HepG2 (cell line): ENCODE results near the gene MACROD2. TPM values are rescaled to one million over a fixed set of nuclear protein-coding genes. Genes with fewer than 3 reads are reported as not detected.

Source experiments
- ATAC-seq: fragments of 200-7000 bp; cut with Tn5 transposase; 3 replicates; pipeline ENCODE4 v1.9.1; 2020; ENCODE audit warnings: mild to moderate bottlenecking, moderate library complexity
- BruUV-seq: library from RNA; stranded (reverse); fragments of 400-500 nt; replicated peaks from 2 replicates; lab custom pipeline; 2021; lab: Mats Ljungman, UMichigan
- CTCF ChIA-PET: fragments of 300-600 bp; formaldehyde crosslinking; extraction: SDS; loops from one replicate; lab custom pipeline; 2021; ENCODE audit warnings: low total read pairs, inconsistent platforms, low intra/inter-chr PET ratio; lab: Yijun Ruan, JAX
- POLR2A ChIA-PET: fragments of 350-600 bp; sonication (Branson Sonifier 250); formaldehyde crosslinking; loops from one replicate; lab custom pipeline; 2020; ENCODE audit warnings: antibody characterized with exemption, inconsistent platforms; lab: Yijun Ruan, JAX
- DNase-seq: peaks from one replicate; pipeline ENCODE4 v3.0.0-alpha.2; 2015; ENCODE audit warnings: low spot score
- FAIRE-seq: peaks from 3 replicates; lab custom pipeline; 2011; peaks lifted over from hg19 to GRCh38; lab: Jason Lieb, UNC
- H2AFZ ChIP-seq: one replicate; pipeline ENCODE4 v1.6.1; 2011; ENCODE audit warnings: low read length, inconsistent platforms
- H3K27ac ChIP-seq: fragments of 300-600 bp; 3 replicates; pipeline ENCODE4 v1.8.0; 2011; ENCODE audit warnings: mixed run types, mild to moderate bottlenecking, mixed read lengths, low read length, inconsistent platforms; ENCODE audit not compliant: insufficient read depth; ENCODE audit errors: extremely low read length
- H3K27me3 ChIP-seq, 2 experiments: fragments of 200-600 bp in 1 of 2; 2 replicates in 1 of 2; 3 replicates in 1 of 2; pipeline versions ENCODE4 v1.6.0 to v1.8.0; 2011; ENCODE audit warnings: low read length in 2 of 2, mild to moderate bottlenecking in 2 of 2, moderate library complexity in 2 of 2, inconsistent platforms in 1 of 2; ENCODE audit not compliant: insufficient read depth in 2 of 2, control insufficient read depth in 1 of 2
- H3K36me3 ChIP-seq, 2 experiments: fragments of 200-600 bp in 1 of 2; replicated peaks in 1 of 2; 2 replicates in 1 of 2; 3 replicates in 1 of 2; pipeline versions ENCODE4 v1.5.1 to v1.8.0; 2011; ENCODE audit warnings: low read length in 2 of 2, inconsistent platforms in 1 of 2; ENCODE audit not compliant: insufficient read depth in 2 of 2, control insufficient read depth in 1 of 2
- H3K4me1 ChIP-seq: 2 replicates; pipeline ENCODE4 v1.5.1; 2012; ENCODE audit warnings: low read length, inconsistent platforms; ENCODE audit not compliant: insufficient read depth
- H3K4me2 ChIP-seq: 2 replicates; pipeline ENCODE4 v1.6.0; 2011; ENCODE audit warnings: low read depth, low read length, inconsistent platforms
- H3K4me3 ChIP-seq, 3 experiments: fragments of 200-600 bp in 1 of 3; sonication (generic), shearing (Covaris generic) in 1 of 3; replicated peaks in 1 of 3; 2 replicates each; pipeline ENCODE4 v1.5.1; 2011 to 2016; ENCODE audit warnings: low read length in 3 of 3, inconsistent platforms in 2 of 3, low read depth in 2 of 3, mild to moderate bottlenecking in 2 of 3, control low read depth in 1 of 3, mixed read lengths in 1 of 3; ENCODE audit not compliant: insufficient read depth in 1 of 3
- H3K79me2 ChIP-seq: one replicate; pipeline ENCODE4 v1.6.1; 2011; ENCODE audit warnings: low read length, inconsistent platforms; ENCODE audit not compliant: insufficient read depth
- H3K9ac ChIP-seq: 2 replicates; pipeline ENCODE4 v1.6.0; 2011; ENCODE audit warnings: mild to moderate bottlenecking, low read depth, low read length, inconsistent platforms; ENCODE audit not compliant: insufficient read depth
- H3K9me3 ChIP-seq: 2 replicates; pipeline ENCODE4 v1.5.1; 2012; ENCODE audit warnings: mild to moderate bottlenecking, low read length
- H4K20me1 ChIP-seq: 2 replicates; pipeline ENCODE4 v1.6.0; 2011; ENCODE audit warnings: inconsistent platforms, mild to moderate bottlenecking, low read length, moderate library complexity; ENCODE audit not compliant: insufficient read depth
- ATF7-NPFF ChIP-seq: sonication (generic); formaldehyde crosslinking; IDR thresholded peaks from 2 replicates; pipeline ENCODE4 v1.8.1; 2023; ENCODE audit warnings: mild to moderate bottlenecking, low read depth, missing genetic modification reagents, moderate library complexity
- CEBPB ChIP-seq: IDR thresholded peaks from 2 replicates; pipeline ENCODE4 v1.6.1; 2011; ENCODE audit warnings: low read depth, low read length, improper control_type of control experiment, borderline replicate concordance
- ERF ChIP-seq: IDR thresholded peaks from 2 replicates; pipeline ENCODE4 v1.6.1; 2018; ENCODE audit warnings: missing biosample characterization, missing genetic modification reagents
- IRX3 ChIP-seq: sonication (generic); formaldehyde crosslinking; IDR thresholded peaks from 2 replicates; pipeline ENCODE4 v1.8.1; 2023; ENCODE audit warnings: mild to moderate bottlenecking, low read depth, missing genetic modification reagents, borderline replicate concordance
- JUN ChIP-seq: sonication (generic); formaldehyde crosslinking; IDR thresholded peaks from 2 replicates; pipeline ENCODE4 v1.4.0; 2020; ENCODE audit warnings: mild to moderate bottlenecking, missing genetic modification reagents
- MEIS2 ChIP-seq: sonication (generic); formaldehyde crosslinking; IDR thresholded peaks from 2 replicates; pipeline ENCODE4 v1.9.0; 2021; ENCODE audit warnings: mild to moderate bottlenecking, missing genetic modification reagents
- RORA ChIP-seq: sonication (generic); formaldehyde crosslinking; IDR thresholded peaks from 2 replicates; pipeline ENCODE4 v1.5.0; 2020; ENCODE audit warnings: mild to moderate bottlenecking, missing genetic modification reagents, moderate library complexity
- TARDBP ChIP-seq: sonication (generic); formaldehyde crosslinking; IDR thresholded peaks from 2 replicates; pipeline ENCODE4 v1.8.0; 2022; ENCODE audit warnings: mild to moderate bottlenecking, missing genetic modification reagents
- TBL1XR1 ChIP-seq: fragments of 150-350 bp; IDR thresholded peaks from 2 replicates; pipeline ENCODE4 v1.6.1; 2014; ENCODE audit warnings: borderline replicate concordance, low read length; ENCODE audit not compliant: partially characterized antibody
- USF2 ChIP-seq, 2 experiments: sonication (generic) in 1 of 2; formaldehyde crosslinking in 1 of 2; IDR thresholded peaks; 2 replicates each; pipeline versions ENCODE4 v1.5.1 to v1.6.1; 2011 to 2020; ENCODE audit warnings: borderline replicate concordance in 1 of 2, low read depth in 1 of 2, low read length in 1 of 2, mild to moderate bottlenecking in 1 of 2, missing genetic modification reagents in 1 of 2, moderate library complexity in 1 of 2
- ZFX ChIP-seq: sonication (generic); formaldehyde crosslinking; IDR thresholded peaks from 2 replicates; pipeline ENCODE4 v1.4.0; 2020; ENCODE audit warnings: mild to moderate bottlenecking, low read depth, missing genetic modification reagents, moderate library complexity
- ZNF101 ChIP-seq: sonication (generic); formaldehyde crosslinking; IDR thresholded peaks from 2 replicates; pipeline ENCODE4 v1.4.0; 2020; ENCODE audit warnings: mild to moderate bottlenecking, low read depth, missing genetic modification reagents, borderline replicate concordance
- ZNF232 ChIP-seq: sonication (generic); formaldehyde crosslinking; IDR thresholded peaks from 2 replicates; pipeline ENCODE4 v1.4.0; 2020; ENCODE audit warnings: missing genetic modification reagents, borderline replicate concordance
- ZNF280D ChIP-seq: sonication (generic); formaldehyde crosslinking; IDR thresholded peaks from 2 replicates; pipeline ENCODE4 v1.5.1; 2020; ENCODE audit warnings: mild to moderate bottlenecking, missing genetic modification reagents
- ZNF577 ChIP-seq: sonication (generic); formaldehyde crosslinking; IDR thresholded peaks from 2 replicates; pipeline ENCODE4 v1.4.0; 2020; ENCODE audit warnings: mild to moderate bottlenecking, low read depth, missing genetic modification reagents, borderline replicate concordance
- WGBS: methylation state at CpG from one replicate; pipeline ENCODE4 v1.1.6; 2017; ENCODE audit warnings: low lambda C conversion rate; 5-methylcytosine and 5-hydroxymethylcytosine counted together
- in situ Hi-C: cut with HindIII; loops from 2 replicates; pipeline ENCODE4 v1.10.0; 2017; ENCODE audit warnings: low pct_unique_long_range_greater_than_20kb; ENCODE audit not compliant: extremely low pct_ligation_motif_present
- intact Hi-C: fragments of 100-400 bp; cut with micrococcal nuclease; formaldehyde crosslinking; loops from one replicate; pipeline ENCODE4 v1.10.0; 2022; ENCODE audit not compliant: unreplicated experiment
- polyA plus RNA-seq, 8 experiments: library from polyadenylated mRNA; depleted of rRNA in 3 of 8; stranded (reverse) in 7 of 8; unstranded in 1 of 8; fragments of >200 nt; fragmentation: Illumina TruSeq in 4 of 8; extraction: Trizol in 4 of 8; gene quantifications; 2 replicates each; pipeline versions ENCODE4 v1.2.1 to v1.2.3, GENCODE V29; 2011 to 2016; ENCODE audit warnings: low read depth in 4 of 8, missing spikeins in 1 of 8, mixed read lengths in 1 of 8; ENCODE audit not compliant: insufficient read depth in 1 of 8
- total RNA-seq, 5 experiments: library from RNA; depleted of rRNA; stranded (reverse); fragments of >200 nt; fragmentation: Illumina TruSeq; extraction: Trizol; gene quantifications; 2 replicates each; pipeline ENCODE4 v1.2.3, GENCODE V29; 2016; ENCODE audit warnings: low read depth in 1 of 5

The MACROD2 gene
- total and polyA plus RNA-seq, 2 of the 13 experiments (the other 11 are each of a cell fraction or from before 2014, with no cell fraction given) = 0.13 to 0.51 TPM

GRCh38 chr20:15900443-15900842 lies 1905.1 kb downstream of the MACROD2 start:
- 0% methylated on average over 1 of the region's 1 CpG for WGBS
- POLR2A ChIA-PET = no interaction called here

More at GRCh38 chr20:15900443-15900842, 1905.1 kb downstream of the MACROD2 start:
- H3K4me1 ChIP-seq = no peaks in the 10 kb centered on the region
- H3K36me3 ChIP-seq = no peaks in the 10 kb centered on the region
- H3K27me3 ChIP-seq = no peaks in the 10 kb centered on the region
- ATAC-seq = no peak
- BruUV-seq = no TSS peak
- peaks cover 52% of the 10 kb centered on the region for H3K9me3 ChIP-seq
- no peak for DNase-seq
- intact Hi-C loops = no loop called here
- H3K4me3 ChIP-seq = no peak overlapping the region
- in situ Hi-C loops = no loop called here
- no peak for TF ChIP-seq ZNF577 (CRISPR knock-in tag)
- TF ChIP-seq ZNF232 = no peak
- no peak for TF ChIP-seq ZNF101 (CRISPR knock-in tag)
- TF ChIP-seq RORA (CRISPR knock-in tag) = no peak
- no peak for TF ChIP-seq IRX3 (CRISPR knock-in tag)
- no peak for TF ChIP-seq ZFX
- no peak for TF ChIP-seq TARDBP (CRISPR knock-in tag)
- TF ChIP-seq JUN (CRISPR knock-in tag) = no peak
- TF ChIP-seq ZNF280D (CRISPR knock-in tag) = no peak
- no peak for TF ChIP-seq MEIS2 (CRISPR knock-in tag)
- TF ChIP-seq USF2 (IDR thresholded peaks at IDR 0.05; ENCODE audit: low read depth, low read length) = no peak
- no peak for TF ChIP-seq USF2 (CRISPR knock-in tag; IDR thresholded peaks at IDR 0.05; ENCODE audit: borderline replicate concordance)
- TF ChIP-seq TBL1XR1 = no peak
- no peak for TF ChIP-seq ERF (CRISPR knock-in tag)
- TF ChIP-seq CEBPB = no peak
- TF ChIP-seq ATF7-NPFF (CRISPR knock-in tag) = no peak
- no peak overlapping the region for H2AFZ ChIP-seq
- H3K79me2 ChIP-seq = no peaks in the 10 kb centered on the region
- H3K9ac ChIP-seq = no peak overlapping the region
- CTCF ChIA-PET = no interaction called here
- H4K20me1 ChIP-seq = no peaks in the 10 kb centered on the region
- H3K4me2 ChIP-seq = no peak overlapping the region
- FAIRE-seq = no peak
- H3K27ac ChIP-seq = no peak overlapping the region
